NCI-H128 (cell line): Measurements from ENCODE around the gene LPIN1.

ENCODE experiments used
- DNase-seq: peaks from one replicate; lab custom pipeline; 2025; ENCODE audit not compliant: unreplicated experiment; lab: John Stamatoyannopoulos, UW

LPIN1 gene

GRCh38 chr2:11746376-11746806 lies at the start of gene LPIN1:
LPIN1 (plus strand) TSS chr2:11746632; CDS start chr2:11765542, 18,910 bp downstream.
- peak; percentile 76 for DNase-seq

- DNase-seq: no peak
These were observed 49.7 kb upstream of the LPIN1 start for GRCh38 chr2:11696736-11697102.

GRCh38 chr2:11697103-11697871 lies 49.1 kb upstream of the LPIN1 start:
- no peak for DNase-seq

GRCh38 chr2:11698009-11698922 lies 48.2 kb upstream of the LPIN1 start:
- DNase-seq: no peak

GRCh38 chr2:11699686-11700670 lies 46.5 kb upstream of the LPIN1 start:
- DNase-seq: no peak

GRCh38 chr2:11701206-11701605 lies 45.2 kb upstream of the LPIN1 start:
- no peak for DNase-seq

- DNase-seq: no peak
These were observed 44.6 kb upstream of the LPIN1 start for GRCh38 chr2:11701751-11702301.

GRCh38 chr2:11702946-11703345 lies 43.5 kb upstream of the LPIN1 start:
- DNase-seq: no peak

GRCh38 chr2:11703700-11704099 lies 42.7 kb upstream of the LPIN1 start:
- no peak for DNase-seq

- DNase-seq: no peak
These were observed 41.4 kb upstream of the LPIN1 start for GRCh38 chr2:11705063-11705462.

- DNase-seq: no peak
These were observed 40.7 kb upstream of the LPIN1 start for GRCh38 chr2:11705711-11706110.

- no peak for DNase-seq
These were observed 38.3 kb upstream of the LPIN1 start for GRCh38 chr2:11708106-11708505.

GRCh38 chr2:11709293-11709692 lies 37.1 kb upstream of the LPIN1 start:
- no peak for DNase-seq

- DNase-seq: no peak
These were observed 36.2 kb upstream of the LPIN1 start for GRCh38 chr2:11710210-11710609.

- no peak for DNase-seq
These were observed 35.6 kb upstream of the LPIN1 start for GRCh38 chr2:11710632-11711353.

- no peak for DNase-seq
These were observed 35.1 kb upstream of the LPIN1 start for GRCh38 chr2:11711354-11711716.

- DNase-seq: no peak
These were observed 34.7 kb upstream of the LPIN1 start for GRCh38 chr2:11711751-11712150.

- no peak for DNase-seq
These were observed 33.6 kb upstream of the LPIN1 start for GRCh38 chr2:11712866-11713265.

GRCh38 chr2:11713815-11714214 lies 32.6 kb upstream of the LPIN1 start:
- DNase-seq: no peak
